Measurements from ENCODE around the gene HECW1. TPM values are rescaled to one million over a fixed set of nuclear protein-coding genes. Genes with fewer than 3 reads are reported as not detected.

The HECW1 gene
- total and polyA plus RNA-seq, 12 donors, result 0.07 to 0.23 TPM; not detected in 10

DNA sequence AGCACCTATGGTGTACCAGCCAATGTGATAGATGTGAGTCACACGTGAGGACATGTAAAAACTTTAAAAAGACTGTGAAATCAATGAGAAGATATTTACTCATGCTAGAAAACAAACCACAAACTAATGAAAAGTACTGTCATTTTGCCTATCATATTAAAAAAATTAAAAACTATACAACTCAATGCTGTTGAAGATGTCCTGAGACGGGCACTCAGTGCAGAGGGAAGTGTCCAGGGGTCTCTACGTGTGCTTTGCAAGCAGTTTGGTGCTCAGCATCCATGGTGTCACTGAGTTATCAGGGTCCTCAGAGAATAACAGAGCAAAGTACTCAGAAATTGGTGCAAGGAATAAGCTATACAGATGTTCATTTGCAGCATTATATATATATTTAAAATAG lies 162.3 kb downstream of the HECW1 start:
- DNase-seq (no peak), ATAC-seq (no peak)
- no peaks in the 10 kb centered on the region for H3K4me1 ChIP-seq
- intact Hi-C loops (cut with DNase I), result no loop called here
- H3K36me3 ChIP-seq, result no peaks in the 10 kb centered on the region
- 78 to 88% methylated on average over 3 of the region's 3 CpGs for WGBS, 2 donors
- peaks cover 0 to 22% (median 0%) of the 10 kb centered on the region in 11 donors for H3K9me3 ChIP-seq
- no peaks in the 10 kb centered on the region for H3K27me3 ChIP-seq
- TF ChIP-seq, protein P1, sequence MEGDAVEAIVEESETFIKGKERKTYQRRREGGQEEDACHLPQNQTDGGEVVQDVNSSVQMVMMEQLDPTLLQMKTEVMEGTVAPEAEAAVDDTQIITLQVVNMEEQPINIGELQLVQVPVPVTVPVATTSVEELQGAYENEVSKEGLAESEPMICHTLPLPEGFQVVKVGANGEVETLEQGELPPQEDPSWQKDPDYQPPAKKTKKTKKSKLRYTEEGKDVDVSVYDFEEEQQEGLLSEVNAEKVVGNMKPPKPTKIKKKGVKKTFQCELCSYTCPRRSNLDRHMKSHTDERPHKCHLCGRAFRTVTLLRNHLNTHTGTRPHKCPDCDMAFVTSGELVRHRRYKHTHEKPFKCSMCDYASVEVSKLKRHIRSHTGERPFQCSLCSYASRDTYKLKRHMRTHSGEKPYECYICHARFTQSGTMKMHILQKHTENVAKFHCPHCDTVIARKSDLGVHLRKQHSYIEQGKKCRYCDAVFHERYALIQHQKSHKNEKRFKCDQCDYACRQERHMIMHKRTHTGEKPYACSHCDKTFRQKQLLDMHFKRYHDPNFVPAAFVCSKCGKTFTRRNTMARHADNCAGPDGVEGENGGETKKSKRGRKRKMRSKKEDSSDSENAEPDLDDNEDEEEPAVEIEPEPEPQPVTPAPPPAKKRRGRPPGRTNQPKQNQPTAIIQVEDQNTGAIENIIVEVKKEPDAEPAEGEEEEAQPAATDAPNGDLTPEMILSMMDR (IDR thresholded peaks at IDR 0.05), result no peak
- H3K27ac ChIP-seq, result no peak overlapping the region
- no peak overlapping the region for H3K4me3 ChIP-seq

DNA sequence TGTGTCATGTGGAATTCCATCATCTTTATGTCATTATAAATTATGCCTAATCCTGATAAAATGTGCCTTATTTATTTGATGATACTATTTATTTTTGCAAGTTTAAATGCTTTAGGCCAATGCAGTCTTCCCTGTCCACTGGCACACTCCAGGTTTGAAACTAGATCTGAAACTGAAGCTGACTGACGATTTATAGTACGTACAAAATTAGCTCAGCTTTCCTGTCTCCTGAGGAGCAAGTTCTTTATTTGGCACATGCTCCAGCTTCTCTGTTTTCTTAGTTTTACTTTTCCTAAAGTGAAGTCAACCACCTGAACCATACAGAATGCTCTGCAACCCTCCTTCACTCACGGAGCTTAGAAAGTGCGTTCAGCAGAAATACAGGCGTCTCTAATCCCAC lies 164.1 kb downstream of the HECW1 start:
- H3K9me3 ChIP-seq, result peaks cover 0 to 16% (median 0%) of the 10 kb centered on the region in 11 donors
- no peak for DNase-seq
- intact Hi-C loops (cut with DNase I), result no loop called here
- no peak for ATAC-seq
- H3K4me1 ChIP-seq, result no peaks in the 10 kb centered on the region
- H3K27ac ChIP-seq, result no peak overlapping the region
- H3K4me3 ChIP-seq, result no peak overlapping the region
- H3K36me3 ChIP-seq, result no peaks in the 10 kb centered on the region
- TF ChIP-seq, protein P1 (IDR thresholded peaks at IDR 0.05), result no peak
- 59 to 70% methylated on average over 5 of the region's 5 CpGs for WGBS, 2 donors
- H3K27me3 ChIP-seq, result peaks cover 0 to 16% (median 12%) of the 10 kb centered on the region in 7 donors

DNA sequence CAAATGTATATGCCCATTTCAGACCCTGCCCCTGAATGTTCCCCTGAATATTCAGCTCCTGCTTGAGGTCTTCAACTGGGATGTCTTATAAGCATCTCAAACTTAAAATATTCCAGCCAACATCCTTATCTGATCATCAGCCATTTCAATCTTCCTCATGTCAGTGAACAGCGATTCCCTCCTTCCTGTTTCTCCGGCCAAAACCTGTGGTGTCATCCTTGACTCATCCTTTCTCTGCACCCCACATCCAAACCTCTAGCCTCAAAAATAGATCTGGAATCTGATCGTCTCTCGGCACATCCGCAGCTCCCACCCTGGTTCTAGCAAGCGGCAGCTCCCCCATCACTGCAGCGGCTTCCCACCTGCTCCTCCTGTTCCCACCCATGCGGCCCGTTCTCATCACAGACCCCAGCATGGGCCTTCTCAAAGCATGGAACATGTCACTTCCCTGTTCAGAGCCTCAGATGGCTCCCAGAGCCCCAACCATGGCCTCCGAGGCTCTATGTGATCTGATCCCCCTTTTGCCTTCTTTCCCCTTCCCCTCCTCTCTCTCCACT lies 165.7 kb downstream of the HECW1 start:
- no peak overlapping the region for H3K27ac ChIP-seq
- TF ChIP-seq, protein P1 (IDR thresholded peaks at IDR 0.05), result no peak
- H3K9me3 ChIP-seq, result no peaks in the 10 kb centered on the region
- intact Hi-C loops (cut with DNase I), result no loop called here
- DNase-seq (no peak), ATAC-seq (no peak)
- no peaks in the 10 kb centered on the region for H3K4me1 ChIP-seq
- 78% methylated on average over 10 of the region's 10 CpGs for WGBS, 2 donors
- H3K36me3 ChIP-seq, result no peaks in the 10 kb centered on the region
- H3K4me3 ChIP-seq, result no peak overlapping the region
- H3K27me3 ChIP-seq, result peaks cover 0 to 31% (median 27%) of the 10 kb centered on the region in 7 donors

DNA sequence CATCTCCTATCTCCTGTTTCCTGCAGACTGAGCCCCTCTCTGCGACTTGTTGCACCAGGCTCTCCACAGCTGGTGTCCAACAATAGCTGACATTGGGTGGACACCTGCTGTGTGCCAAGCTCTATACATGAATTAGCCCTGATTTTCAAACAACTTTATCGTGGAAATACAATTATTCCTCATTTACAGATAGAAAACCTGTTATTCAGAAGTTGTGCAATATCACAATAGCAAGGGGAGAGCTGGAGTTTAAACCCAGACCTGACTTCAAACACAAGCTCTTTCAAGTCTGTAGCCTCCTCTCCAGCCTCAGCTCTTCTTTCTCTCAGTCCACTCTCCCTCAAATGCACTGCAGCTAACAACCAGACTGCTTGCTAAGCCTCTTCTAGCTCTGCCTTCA lies 168.8 kb downstream of the HECW1 start:
- no peak for ATAC-seq
- TF ChIP-seq, protein P1 (IDR thresholded peaks at IDR 0.05), result no peak
- 40 to 52% methylated on average over 2 of the region's 2 CpGs for WGBS, 2 donors
- H3K36me3 ChIP-seq, result no peaks in the 10 kb centered on the region
- H3K27ac ChIP-seq, result no peak overlapping the region
- H3K4me1 ChIP-seq, result no peaks in the 10 kb centered on the region
- no peak overlapping the region for H3K4me3 ChIP-seq
- peaks cover 0 to 41% (median 27%) of the 10 kb centered on the region in 7 donors for H3K27me3 ChIP-seq
- intact Hi-C loops (cut with DNase I), result no loop called here
- DNase-seq, result no peak
- H3K9me3 ChIP-seq, result peaks cover 0 to 9% (median 0%) of the 10 kb centered on the region in 11 donors
